ENCODE data around the gene ESR1. TPM values are rescaled to one million over a fixed set of nuclear protein-coding genes. Genes with fewer than 3 reads are reported as not detected.
"Not testable (repeated sequence)": the region's sequence is repeated elsewhere in the genome, so short reads cannot be mapped to it uniquely, and the experiment has no call there.

The ESR1 gene
- total and polyA plus RNA-seq, 11 donors, result 0.15 to 3.5 (median 0.93) TPM

GRCh38 chr6:152130441-152130840, 323.0 kb downstream of the ESR1 start:
- ATAC-seq (peak in 3 of 4 donors; percentile 36 to 58 (median 49)), DNase-seq (no peak)
- no peaks in the 10 kb centered on the region for H3K9me3 ChIP-seq
- no peak for TF ChIP-seq POLR2A (IDR thresholded peaks at IDR 0.05)
- TF ChIP-seq, protein P1, sequence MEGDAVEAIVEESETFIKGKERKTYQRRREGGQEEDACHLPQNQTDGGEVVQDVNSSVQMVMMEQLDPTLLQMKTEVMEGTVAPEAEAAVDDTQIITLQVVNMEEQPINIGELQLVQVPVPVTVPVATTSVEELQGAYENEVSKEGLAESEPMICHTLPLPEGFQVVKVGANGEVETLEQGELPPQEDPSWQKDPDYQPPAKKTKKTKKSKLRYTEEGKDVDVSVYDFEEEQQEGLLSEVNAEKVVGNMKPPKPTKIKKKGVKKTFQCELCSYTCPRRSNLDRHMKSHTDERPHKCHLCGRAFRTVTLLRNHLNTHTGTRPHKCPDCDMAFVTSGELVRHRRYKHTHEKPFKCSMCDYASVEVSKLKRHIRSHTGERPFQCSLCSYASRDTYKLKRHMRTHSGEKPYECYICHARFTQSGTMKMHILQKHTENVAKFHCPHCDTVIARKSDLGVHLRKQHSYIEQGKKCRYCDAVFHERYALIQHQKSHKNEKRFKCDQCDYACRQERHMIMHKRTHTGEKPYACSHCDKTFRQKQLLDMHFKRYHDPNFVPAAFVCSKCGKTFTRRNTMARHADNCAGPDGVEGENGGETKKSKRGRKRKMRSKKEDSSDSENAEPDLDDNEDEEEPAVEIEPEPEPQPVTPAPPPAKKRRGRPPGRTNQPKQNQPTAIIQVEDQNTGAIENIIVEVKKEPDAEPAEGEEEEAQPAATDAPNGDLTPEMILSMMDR (IDR thresholded peaks at IDR 0.05), result no peak
- H3K36me3 ChIP-seq, result peaks cover 3 to 99% (median 94%) of the 10 kb centered on the region in 9 donors
- H3K27ac ChIP-seq, result peak overlapping the region in 10 of 12 donors; percentile 59 to 82 (median 74)
- no peaks in the 10 kb centered on the region for H3K27me3 ChIP-seq
- 55 to 74% (median 60%) methylated on average over 2 of the region's 2 CpGs for WGBS, 4 donors
- peaks cover 0 to 44% (median 19%) of the 10 kb centered on the region in 12 donors for H3K4me1 ChIP-seq
- intact Hi-C loops (cut with DNase I), result loop anchor here in 1 of 10 donors (10.0 kb wide), 1 partner anchor 204 kb away; no protein-coding TSS in a partner anchor
- peak overlapping the region in 10 of 12 donors; percentile 1 to 53 (median 41) for H3K4me3 ChIP-seq

GRCh38 chr6:152135755-152136448, 328.4 kb downstream of the ESR1 start:
- H3K4me1 ChIP-seq, result peaks cover 0 to 2% (median 0%) of the 10 kb centered on the region in 12 donors
- H3K4me3 ChIP-seq, result no peak overlapping the region
- no peak overlapping the region for H3K27ac ChIP-seq
- intact Hi-C loops (cut with DNase I), result loop anchor here in 1 of 10 donors (10.0 kb wide), 1 partner anchor 199 kb away; no protein-coding TSS in a partner anchor
- TF ChIP-seq POLR2A (IDR thresholded peaks at IDR 0.05), result no peak
- TF ChIP-seq, protein P1 (IDR thresholded peaks at IDR 0.05), result no peak
- DNase-seq (no peak), ATAC-seq (no peak)
- no peaks in the 10 kb centered on the region for H3K27me3 ChIP-seq
- WGBS, 4 donors, result 86 to 88% (median 87%) methylated on average over 8 of the region's 8 CpGs
- peaks cover 2 to 100% (median 98%) of the 10 kb centered on the region in 9 donors for H3K36me3 ChIP-seq
- no peaks in the 10 kb centered on the region for H3K9me3 ChIP-seq

DNA sequence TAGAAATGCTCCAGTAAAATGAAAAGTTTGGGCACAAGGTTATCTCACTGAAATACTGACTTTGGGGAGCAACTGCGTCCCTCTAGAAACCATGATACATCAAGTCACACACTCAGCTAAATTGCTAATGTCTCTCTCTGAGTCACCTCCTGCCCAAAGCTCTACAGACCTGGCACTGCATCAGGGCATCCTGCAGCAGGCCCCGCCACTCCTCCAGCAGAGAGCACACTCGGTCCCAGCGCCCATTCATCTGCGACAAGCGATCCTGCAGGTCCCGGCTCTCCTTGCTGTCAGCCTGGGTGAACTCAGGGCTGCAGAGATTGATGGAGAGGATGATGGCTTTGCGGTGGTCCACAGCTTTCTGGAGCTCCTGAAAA, 329.0 kb downstream of the ESR1 start:
- H3K9me3 ChIP-seq, result no peaks in the 10 kb centered on the region
- no peaks in the 10 kb centered on the region for H3K27me3 ChIP-seq
- ATAC-seq (peak in 2 of 4 donors; percentile 36 to 72), DNase-seq (no peak)
- H3K36me3 ChIP-seq, result peaks cover 2 to 100% (median 98%) of the 10 kb centered on the region in 9 donors
- H3K4me1 ChIP-seq, result no peaks in the 10 kb centered on the region
- TF ChIP-seq POLR2A (IDR thresholded peaks at IDR 0.05), result no peak
- H3K4me3 ChIP-seq, result no peak overlapping the region
- no peak overlapping the region for H3K27ac ChIP-seq
- intact Hi-C loops (cut with DNase I), result loop anchor here in 1 of 10 donors (10.0 kb wide), 1 partner anchor 198 kb away; no protein-coding TSS in a partner anchor
- 87 to 89% (median 87%) methylated on average over 8 of the region's 8 CpGs for WGBS, 4 donors

- H3K4me1 ChIP-seq, H3K27ac ChIP-seq, H3K27me3 ChIP-seq, ATAC-seq, H3K9me3 ChIP-seq, H3K4me3 ChIP-seq, DNase-seq: not testable (repeated sequence)
- WGBS, 4 donors, result 90 to 96% (median 95%) methylated on average over 6 of the region's 6 CpGs
- peaks cover 2 to 100% (median 98%) of the 10 kb centered on the region in 9 donors for H3K36me3 ChIP-seq
- intact Hi-C loops (cut with DNase I), result loop anchor here in 1 of 10 donors (10.0 kb wide), 1 partner anchor 196 kb away; no protein-coding TSS in a partner anchor
Observed at GRCh38 chr6:152138344-152138743, 330.9 kb downstream of the ESR1 start.

DNA sequence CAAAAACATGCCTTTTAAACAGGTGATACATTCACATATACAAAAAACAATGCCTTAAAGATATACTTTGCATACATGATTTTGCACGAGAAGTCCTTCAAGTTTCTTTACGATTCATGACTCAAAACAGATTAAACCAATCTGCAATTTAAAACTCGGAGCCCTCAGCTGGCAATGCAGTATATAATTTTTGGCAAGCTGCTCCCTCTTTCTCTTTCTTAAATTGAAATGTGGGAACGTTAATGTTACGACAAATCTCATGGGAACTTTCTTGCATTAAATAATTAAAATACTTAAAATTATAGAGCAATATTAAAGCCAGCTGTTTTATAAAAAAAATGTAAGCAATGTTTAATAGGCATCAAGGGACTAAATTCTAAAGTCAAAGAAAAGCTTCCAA, 334.6 kb downstream of the ESR1 start:
- Histone ChIP-seq H3K27ac (peak overlapping the region in 1 of 12 donors; percentile 47), H3K9me3 (no peaks in the 10 kb centered on the region), H3K4me3 (no peak overlapping the region), H3K36me3 (peaks cover 0 to 100% (median 98%) of the 10 kb centered on the region in 9 donors), H3K27me3 (no peaks in the 10 kb centered on the region), H3K4me1 (peaks cover 0 to 16% (median 4%) of the 10 kb centered on the region in 12 donors)
- DNase-seq (no peak), ATAC-seq (no peak)
- WGBS, 4 donors, result 57 to 63% (median 61%) methylated on average over 5 of the region's 5 CpGs
- no peak for TF ChIP-seq POLR2A (IDR thresholded peaks at IDR 0.05)
- TF ChIP-seq, protein P1 (IDR thresholded peaks at IDR 0.05), result no peak
- intact Hi-C loops (cut with DNase I), result no loop called here
